Stimulated activated CD8-positive, alpha-beta memory T cell treated with anti-CD3 and anti-CD28 coated beads, Interleukin-4, amount 100 ng/mL, for 4 hours (primary cell): ENCODE data around the gene ATP4B.

Source experiments
- DNase-seq, 2 donors: peaks; one replicate each; pipeline ENCODE4 v3.0.0-alpha.2; 2020; ENCODE audit warnings: low read depth in 2 of 2, low spot score in 1 of 2

ATP4B gene

GRCh38 chr13:113642563-113642962 lies 15.4 kb downstream of the ATP4B start:
- DNase-seq: no peak

DNA sequence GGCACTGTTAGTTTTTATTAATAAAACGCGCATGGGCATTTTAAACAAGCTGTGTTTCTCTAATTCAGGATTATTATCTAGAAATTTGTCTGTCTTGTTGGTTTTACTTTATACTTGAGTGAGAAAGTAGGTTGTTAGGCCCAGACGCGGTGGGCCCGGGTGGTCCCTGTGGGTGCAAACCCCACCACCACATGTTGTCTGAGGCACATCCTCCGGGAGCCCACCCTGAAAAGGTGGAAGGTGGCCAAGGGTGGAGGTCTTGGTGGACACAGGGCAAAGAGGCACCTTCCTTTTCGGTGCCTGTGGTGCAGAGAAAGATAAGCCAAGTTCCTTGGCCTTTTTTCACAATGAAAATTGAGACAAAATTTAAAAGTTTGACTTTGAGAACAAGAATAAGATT lies 16.6 kb downstream of the ATP4B start:
- no peak for DNase-seq

GRCh38 chr13:113639616-113640262 lies 18.3 kb downstream of the ATP4B start:
- DNase-seq: no peak

DNA sequence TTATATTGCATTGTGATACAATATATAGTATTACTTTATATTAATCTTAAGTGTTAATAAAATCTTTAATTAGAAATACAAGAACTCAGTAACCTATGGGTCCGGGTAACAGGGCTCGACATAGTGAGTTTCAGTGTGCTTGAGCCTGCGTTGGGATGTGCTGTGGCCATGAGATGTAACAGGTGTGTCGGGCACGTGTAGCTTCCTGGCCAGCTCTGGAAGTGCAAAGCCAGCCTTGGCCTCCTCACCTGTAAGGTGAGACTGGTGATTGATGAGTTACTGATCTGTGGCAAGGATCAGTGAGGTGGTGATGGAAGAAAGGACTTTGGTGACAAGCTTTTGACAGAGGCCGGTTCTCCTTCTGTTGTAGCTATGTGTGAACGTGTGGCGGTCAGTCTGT lies 19.2 kb downstream of the ATP4B start:
- no peak for DNase-seq

DNA sequence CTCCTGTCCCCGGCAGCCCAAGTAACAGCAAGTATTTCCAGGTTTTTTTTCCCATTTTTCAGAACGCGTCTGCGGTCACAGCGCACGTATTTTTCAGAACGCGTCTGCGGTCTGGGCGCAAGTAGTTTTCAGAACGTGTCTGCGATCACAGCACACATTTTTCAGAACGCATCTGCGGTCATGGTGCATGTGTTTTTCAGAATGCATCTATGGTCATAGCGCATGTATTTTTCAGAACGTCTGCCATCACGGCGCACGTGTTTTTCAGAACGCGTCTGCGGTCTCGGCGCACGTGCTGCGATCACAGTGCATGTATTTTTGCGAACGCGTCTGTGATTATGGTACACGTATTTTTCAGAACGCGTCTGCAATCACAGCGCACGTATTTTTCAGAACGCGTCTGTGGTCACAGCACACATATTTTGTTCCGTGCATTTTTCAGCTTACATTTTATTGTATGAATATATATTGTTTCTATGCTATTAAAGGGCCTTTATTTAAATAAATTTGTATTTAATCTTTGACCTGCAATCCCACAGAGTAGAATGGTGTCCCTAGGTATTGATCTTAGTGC lies 19.7 kb downstream of the ATP4B start:
- DNase-seq: no peak

DNA sequence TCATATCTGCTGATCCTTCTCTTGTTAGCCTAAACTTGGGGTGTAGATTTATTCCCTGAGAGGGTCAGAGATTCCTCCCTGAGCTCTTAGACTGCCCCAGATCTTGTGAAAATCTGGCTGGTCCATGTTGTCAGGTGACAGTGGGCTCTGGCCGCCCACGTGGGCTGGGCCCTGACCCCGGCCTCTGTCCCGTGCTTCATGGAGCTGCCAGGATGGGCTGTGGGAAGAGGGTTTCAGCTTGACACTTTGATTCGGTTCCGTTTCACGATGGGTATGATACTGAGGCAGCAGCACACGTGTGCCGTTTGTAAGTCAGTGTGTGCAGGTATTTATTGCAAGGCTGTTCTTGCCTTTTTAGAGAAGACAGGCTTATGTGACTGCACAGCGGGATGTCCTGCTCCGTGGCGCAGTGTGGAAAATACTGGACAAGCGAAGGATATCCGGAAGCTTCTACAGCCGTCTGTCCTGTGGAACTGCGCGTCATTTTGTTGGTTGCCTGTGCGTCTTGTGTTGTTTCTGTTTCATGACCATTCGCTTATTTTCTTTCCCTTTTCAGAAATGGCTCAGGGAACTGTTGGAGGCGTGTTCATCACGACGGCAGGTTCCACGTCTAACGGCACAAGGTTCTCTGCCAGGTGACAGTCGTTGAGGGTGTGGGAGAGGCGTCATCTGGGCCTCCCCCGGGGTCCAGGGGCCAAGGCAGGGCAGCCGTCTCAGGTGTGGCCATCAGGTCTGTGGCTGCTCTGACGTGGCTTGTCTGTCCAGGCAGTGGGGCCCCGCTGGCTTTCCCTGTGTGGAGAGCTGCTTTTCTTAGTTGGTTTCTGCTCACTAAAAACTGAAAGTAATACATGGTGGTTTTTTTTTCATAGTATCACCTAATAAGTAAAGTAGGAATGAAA lies 20.5 kb downstream of the ATP4B start:
- no peak for DNase-seq

GRCh38 chr13:113636266-113636963 lies 21.6 kb downstream of the ATP4B start:
- no peak for DNase-seq

DNA sequence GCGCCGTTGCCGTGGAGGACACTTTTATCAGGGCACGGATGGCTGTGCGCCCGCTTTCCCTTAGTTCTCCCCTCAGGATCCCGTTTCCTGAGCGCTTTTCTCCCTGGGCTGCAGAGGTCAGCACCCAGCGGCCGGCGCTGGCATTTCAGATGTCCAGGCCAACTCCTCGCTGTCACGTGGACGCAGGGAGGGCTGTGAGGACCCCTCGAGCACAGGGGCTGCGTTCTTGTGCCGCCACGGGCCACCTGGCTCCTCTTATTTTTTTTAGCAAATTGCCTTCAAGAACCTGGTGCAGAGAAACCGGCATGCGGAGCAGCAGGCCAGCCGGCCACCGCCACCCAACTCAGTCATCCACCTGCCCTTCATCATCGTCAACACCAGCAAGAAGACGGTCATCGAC lies 22.3 kb downstream of the ATP4B start:
- DNase-seq: no peak

DNA sequence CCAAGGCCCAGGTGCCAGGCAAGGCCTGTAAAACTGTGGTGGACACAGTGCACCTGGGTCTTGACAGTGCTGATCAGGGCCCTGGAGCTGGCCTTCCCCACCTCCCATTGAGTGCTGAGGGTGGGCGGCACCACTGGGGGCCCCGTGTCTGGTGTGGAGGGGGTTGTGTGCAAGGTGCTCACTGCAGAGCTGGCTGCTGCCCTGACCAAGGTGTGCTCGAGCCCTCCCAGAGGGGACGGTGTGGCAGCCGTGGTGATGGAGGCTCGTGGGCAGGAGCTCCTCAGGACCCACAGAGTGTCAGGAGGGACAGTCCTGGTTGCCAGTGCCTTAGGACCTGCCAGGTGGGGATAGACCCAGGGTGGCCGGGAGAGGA lies 23.0 kb downstream of the ATP4B start:
- no peak for DNase-seq

DNA sequence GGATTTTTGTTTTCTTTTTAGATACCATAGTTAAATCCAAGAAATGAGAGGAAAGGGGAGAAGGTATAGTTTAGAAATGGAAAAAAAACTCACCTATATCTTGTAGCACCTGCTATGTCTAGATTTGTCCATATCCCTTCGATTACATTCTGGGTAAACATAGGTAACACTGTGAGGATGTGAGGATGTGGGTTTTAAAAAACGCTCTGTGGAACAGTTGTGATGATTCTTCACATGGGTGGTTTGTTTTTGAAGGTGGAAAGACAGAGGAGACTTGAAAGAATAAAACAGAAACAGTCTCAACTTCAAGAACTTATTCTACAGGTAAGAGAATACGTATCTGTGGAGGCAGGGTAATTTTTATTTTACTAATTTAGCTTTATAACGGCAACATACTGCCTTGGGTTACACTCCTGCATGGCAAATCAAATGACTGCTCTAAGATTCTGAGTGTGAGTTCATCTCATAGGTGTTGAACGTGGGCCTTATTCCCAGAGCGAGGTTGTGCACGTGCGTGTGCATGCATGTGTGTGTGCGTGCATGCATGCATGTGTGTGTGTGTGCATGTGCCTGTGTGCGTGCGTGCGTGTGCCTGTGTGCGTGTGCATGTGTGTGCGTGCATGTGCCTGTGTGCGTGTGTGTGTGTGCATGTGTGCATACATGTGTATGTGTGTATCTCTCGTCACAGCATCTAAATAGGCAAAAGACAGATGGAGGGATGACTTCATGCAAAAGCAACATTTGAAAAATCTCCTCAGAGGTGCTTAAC lies 23.5 kb downstream of the ATP4B start:
- DNase-seq: no peak

DNA sequence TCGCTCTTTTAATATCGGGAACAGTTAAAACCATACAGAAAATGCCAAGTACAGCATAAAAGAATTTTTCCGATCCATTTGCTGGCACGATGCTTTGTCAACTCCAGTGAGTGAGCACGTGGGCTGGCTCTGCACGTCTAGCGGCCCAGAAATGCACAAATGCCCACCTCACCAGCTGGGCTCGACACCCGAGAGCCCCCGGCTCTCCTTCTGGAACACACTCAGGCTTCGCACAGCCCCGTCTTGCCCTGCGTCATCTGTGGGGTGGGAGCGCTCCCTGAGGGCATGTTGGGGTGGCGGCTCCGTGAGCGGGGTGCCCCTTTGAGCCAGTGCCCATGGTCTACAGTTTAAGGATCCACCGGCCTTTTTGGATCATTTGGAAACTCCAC lies 24.5 kb downstream of the ATP4B start:
- DNase-seq: no peak

DNA sequence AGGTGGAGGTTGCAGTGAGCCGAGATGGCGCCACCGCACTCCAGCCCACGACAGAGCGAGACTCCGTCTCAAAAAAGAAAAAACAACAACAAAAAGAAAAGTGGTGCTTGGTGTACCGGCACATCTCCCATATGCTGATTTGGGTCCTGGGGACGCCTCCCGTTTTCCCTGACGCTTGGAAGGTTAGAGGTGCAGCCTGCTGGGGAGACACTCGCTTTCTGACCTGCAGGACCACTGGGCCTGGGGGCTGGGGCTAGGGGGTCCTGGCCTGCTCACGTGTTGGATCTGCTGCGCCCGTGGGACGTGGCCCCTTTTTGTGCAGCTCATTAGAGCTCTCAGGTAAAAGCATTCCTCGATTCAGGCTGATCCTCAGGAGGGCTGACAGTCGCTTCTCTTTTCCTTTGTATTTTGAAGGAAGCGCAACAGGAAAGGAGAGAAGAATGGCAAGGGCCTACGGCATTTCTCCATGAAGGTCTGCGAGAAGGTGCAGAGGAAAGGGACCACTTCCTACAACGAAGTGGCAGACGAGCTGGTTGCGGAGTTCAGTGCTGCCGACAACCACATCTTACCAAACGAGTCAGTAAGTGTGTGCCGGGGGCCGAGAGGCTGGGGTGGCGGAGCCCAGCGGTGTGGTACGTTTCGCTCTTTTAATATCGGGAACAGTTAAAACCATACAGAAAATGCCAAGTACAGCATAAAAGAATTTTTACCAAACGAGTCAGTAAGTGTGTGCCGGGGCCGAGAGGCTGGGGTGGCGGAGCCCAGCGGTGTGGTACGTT lies 25.1 kb downstream of the ATP4B start:
- no peak for DNase-seq

DNA sequence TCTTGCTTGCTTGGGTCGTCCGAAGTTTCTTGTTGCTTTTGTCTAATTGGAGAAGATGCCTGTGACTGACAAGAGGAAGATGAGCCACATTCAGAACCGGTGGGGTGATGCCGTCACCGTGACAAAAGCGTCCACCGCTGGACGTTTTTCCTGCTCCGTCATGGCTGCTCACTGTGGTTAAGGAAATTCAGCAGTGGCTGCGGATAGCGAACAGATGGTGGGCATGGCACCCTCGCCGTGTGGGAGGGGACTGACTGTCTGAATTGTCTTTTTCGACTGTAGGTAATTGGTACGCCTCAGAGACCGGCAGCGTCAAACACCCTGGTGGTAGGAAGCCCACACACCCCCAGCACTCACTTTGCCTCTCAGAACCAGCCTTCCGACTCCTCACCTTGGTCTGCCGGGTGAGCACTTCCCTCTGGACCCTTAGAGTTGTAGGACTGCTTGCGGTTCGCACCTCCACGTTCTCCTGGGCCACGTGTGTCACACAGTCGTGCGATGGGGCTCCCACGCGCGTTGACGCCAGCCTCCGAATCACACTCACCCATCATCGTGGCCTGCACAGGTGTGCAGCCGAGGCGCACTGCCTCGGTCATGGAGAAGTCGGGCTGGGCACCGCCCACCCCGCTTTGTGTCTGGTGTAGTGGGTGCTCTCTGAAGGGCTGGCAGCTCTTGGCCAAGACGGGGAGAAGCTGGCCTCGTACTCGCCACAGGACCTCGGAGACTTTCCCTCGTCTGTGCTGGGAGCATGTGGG lies 26.5 kb downstream of the ATP4B start:
- DNase-seq: no peak

DNA sequence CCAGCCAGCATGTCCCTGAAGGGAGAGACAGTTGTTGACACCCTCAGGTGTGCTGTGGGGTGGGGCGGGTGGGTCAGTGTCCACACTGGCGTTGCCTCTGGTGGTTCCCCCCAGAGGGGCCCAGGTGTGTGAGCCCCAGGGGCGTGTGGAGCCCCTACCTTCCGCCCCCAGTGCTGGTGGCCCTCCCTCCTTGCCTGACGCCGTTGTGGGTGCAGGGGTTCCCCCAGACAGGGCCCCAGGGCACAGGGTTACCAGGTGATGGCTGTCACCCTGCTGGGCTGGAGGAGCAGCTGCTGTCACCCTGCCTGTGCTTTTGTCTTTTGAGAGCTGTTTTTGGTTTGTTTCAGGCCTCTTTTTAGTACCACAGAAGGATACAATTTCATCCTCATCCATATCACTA lies 27.2 kb downstream of the ATP4B start:
- no peak for DNase-seq

GRCh38 chr13:113630296-113630695 lies 27.7 kb downstream of the ATP4B start:
- no peak for DNase-seq

GRCh38 chr13:113629866-113630265 lies 28.1 kb downstream of the ATP4B start:
- no peak for DNase-seq

DNA sequence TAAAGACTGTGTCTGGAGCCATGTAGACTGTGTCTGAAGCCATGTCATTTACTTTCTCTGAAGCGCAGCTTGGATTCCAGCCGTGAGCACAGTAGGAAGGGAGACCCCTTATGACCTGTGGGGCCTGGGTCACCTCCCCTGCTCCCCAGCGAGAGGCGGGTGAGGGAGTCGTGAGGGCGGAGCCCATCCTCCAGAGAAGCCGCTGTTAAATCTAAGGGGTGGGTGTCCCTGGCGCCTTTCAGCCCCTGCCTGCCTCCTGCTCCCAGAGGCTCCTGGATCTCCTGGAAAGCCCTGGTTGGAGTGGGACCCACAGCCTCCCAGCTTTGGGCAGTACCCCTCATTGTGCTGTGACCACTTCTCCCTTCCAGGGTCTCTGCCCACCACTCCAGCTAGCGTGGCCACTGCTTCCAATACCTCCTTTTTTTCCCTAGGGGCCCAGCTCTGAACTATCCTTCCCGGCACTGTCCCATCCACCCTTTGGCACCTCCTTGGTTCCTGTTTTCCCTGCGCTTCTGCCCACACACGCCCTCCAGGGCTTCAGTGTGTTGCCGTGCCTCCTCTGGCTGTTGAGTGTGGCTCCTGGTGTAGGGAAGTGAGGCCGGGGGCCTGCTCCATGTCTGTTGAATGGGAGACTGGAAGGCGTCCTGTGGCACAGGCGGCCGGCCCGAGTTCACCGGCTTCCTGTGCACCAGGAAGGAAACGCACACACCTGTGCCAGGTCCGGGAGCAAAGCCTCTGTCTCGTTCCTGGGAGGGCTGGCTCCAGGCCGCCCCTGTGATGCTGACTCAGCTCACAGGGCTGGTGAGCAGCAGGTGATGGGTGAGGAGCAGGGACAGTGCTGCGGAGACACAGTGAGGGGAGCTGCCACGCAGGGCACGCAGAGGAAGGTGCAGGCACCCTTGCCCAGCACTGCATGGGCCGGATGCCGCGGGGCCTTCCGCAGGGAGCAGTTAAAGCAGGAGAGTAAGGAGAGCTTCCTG lies 29.4 kb downstream of the ATP4B start:
- no peak for DNase-seq

- no peak for DNase-seq
Measured at GRCh38 chr13:113627136-113627535, 30.9 kb downstream of the ATP4B start.
